Sigmoid colon (tissue), 4 donors: Measurements from ENCODE around the gene MOGAT1.

Experiments
- EP300 ChIP-seq, 4 donors: sonication (generic); formaldehyde crosslinking; IDR thresholded peaks; one replicate each; pipeline ENCODE4 v1.6.1; 2017; ENCODE audit warnings: antibody characterized with exemption in 4 of 4
- POLR2A ChIP-seq, 2 donors: fragments of 450-650 bp; IDR thresholded peaks; one replicate each; pipeline ENCODE4 v1.6.1; 2016; ENCODE audit warnings: antibody characterized with exemption in 2 of 2, mild to moderate bottlenecking in 2 of 2, moderate library complexity in 2 of 2
- POLR2AphosphoS5 ChIP-seq, 4 donors: sonication (generic); formaldehyde crosslinking; IDR thresholded peaks; one replicate each; pipeline ENCODE4 v1.6.1; 2017; ENCODE audit warnings: antibody characterized with exemption in 4 of 4
- TF ChIP-seq, protein P1 (sequence below), 4 experiments: fragments of 450-650 bp in 3 of 4; fragments of 200-600 bp in 1 of 4; IDR thresholded peaks; one replicate each; pipeline ENCODE4 v1.5.1; 2016 to 2019; ENCODE audit warnings: antibody characterized with exemption in 4 of 4, mild to moderate bottlenecking in 3 of 4, moderate library complexity in 2 of 4

DNA sequence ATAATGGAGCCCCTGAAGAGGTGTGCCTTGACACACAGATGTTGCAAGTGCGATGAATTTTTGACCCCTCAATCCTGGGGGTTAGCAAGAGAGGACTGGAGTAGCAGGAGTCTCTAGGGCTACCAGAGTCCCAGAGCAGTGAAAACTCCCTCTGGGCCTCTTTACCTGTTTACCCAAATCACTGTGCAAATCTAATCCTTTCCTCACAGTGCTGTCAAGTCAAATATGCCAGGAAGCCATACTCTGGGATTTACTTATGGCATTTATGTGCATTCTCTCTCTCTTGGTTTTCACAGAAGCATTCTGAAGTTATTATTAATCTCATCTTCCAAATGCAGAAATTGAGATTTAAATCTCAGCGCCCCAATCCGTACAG, 62.0 kb downstream of the MOGAT1 start:
- TF ChIP-seq, protein P1, sequence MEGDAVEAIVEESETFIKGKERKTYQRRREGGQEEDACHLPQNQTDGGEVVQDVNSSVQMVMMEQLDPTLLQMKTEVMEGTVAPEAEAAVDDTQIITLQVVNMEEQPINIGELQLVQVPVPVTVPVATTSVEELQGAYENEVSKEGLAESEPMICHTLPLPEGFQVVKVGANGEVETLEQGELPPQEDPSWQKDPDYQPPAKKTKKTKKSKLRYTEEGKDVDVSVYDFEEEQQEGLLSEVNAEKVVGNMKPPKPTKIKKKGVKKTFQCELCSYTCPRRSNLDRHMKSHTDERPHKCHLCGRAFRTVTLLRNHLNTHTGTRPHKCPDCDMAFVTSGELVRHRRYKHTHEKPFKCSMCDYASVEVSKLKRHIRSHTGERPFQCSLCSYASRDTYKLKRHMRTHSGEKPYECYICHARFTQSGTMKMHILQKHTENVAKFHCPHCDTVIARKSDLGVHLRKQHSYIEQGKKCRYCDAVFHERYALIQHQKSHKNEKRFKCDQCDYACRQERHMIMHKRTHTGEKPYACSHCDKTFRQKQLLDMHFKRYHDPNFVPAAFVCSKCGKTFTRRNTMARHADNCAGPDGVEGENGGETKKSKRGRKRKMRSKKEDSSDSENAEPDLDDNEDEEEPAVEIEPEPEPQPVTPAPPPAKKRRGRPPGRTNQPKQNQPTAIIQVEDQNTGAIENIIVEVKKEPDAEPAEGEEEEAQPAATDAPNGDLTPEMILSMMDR (IDR thresholded peaks at IDR 0.05), result no peak
- no peak for TF ChIP-seq POLR2A (IDR thresholded peaks at IDR 0.05)
- no peak for TF ChIP-seq POLR2AphosphoS5 (IDR thresholded peaks at IDR 0.05)
- no peak for TF ChIP-seq EP300 (IDR thresholded peaks at IDR 0.05)
